ENCODE data around the gene LSM8.
"Not testable (repeated sequence)": the region's sequence is repeated elsewhere in the genome, so short reads cannot be mapped to it uniquely, and the experiment has no call there.

LSM8 gene

DNA sequence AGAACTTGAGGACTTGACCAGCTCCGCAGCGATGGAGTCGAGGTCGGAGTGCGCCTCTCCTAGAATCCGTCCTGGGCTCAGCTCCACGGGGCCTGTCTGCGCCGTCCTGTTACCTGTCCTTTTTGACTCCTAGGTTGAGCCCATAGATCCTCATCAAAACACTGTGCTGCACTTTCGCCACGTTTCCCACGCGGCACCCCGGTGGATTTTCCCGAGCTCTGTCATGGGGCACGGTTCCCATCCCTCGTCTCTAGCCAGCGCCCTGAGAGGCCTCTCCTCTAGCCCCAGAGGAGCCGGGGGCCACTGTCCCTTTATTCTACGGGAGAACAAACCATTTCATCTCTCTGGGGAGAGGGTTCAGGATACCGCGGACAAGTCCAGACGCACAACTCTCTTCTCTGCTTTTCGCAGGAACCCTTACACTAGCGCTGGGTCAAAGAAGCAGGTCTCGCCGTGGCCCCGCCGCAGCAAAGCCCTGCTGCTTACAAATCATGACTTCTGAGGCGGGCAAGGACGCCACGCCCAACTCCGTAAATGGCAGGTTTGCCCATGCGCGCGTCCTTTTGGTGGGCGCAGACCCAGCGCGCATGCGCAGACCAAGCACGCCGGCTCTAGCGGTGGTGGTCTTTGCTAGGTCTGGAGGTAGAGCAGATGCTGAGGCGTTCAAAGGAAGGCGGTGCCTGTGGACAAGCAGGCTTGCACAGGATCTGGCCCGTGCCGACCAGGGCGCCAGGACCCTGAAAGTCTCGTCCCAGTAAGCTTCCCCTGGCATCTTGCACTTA, 30.3 kb downstream of the LSM8 start:
- peak; percentile 77 to 80 for DNase-seq (ENCODE audit: low read depth in 2 of 2)

DNA sequence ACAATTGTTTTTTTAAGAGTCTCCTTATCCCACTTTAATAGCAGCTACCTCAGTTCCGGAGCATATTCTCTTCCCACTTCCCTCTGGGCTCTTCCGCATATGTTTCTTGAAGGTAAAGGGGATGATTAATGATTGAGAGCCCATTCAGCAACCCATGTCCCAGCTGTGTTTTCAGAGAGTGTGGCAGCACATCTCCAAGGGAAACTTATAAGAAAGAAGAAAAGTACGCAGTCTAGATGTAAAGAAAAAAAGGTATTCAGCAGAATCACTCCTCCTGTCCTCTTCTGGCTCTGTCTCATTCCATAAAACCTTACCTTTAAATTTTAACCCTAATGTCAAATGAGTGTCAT, 30.8 kb downstream of the LSM8 start:
- no peak for DNase-seq (ENCODE audit: low read depth in 2 of 2)

DNA sequence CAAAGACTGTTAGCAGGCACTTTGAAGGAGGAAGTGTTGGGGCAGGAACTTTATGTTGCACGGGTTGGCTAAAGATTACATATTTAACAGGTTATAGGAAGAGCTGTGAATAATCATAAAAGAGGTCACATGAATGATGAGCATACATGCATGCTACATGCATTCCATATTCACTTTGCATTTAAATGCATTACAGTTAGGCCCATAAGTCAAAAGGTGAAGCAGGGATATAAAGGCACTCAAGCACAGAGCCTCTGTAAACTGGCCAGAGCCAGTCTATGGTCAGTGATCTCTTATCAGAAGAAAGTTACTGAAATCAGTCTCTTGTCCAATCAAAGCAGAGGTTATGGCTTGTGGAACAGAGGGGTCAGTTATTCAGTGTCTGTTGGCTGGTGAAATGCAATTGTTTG, 33.3 kb downstream of the LSM8 start:
- DNase-seq (ENCODE audit: low read depth in 2 of 2), result no peak

DNA sequence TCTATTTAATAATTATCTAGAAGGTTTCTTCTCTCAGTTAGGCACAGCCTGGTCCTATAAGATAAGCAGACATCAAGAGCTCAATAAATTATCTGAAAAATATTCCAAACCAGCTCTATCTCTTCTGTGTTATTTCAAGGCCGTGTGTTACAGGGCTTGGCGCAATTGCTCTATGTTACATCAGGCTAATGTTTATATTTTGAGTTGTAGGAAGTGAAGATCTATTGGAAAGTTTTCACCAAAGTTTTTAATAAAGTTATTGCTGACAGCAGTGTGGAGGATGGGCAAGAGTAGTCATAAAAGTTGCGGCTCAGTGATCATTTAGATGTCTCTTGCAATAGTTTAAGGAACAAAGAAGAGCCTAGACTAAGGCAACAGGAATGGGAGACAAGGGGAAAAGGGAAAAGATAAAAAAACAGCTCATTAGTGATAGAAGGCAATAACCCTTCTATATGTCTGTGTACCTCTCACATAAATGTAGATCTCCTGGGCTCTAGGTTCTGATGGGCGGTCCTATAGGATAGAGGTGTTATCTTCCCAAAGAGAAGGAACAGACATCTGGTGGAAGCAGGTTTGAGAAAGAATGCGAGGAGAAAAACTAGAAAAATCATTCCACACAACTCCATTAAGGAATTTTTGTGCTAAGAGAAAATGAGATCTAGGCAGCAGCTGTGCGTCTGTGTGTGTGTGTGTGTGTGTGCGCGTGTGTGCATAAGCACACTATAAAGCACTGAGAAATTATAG, 34.6 kb downstream of the LSM8 start:
- no peak for DNase-seq (ENCODE audit: low read depth in 2 of 2)

DNA sequence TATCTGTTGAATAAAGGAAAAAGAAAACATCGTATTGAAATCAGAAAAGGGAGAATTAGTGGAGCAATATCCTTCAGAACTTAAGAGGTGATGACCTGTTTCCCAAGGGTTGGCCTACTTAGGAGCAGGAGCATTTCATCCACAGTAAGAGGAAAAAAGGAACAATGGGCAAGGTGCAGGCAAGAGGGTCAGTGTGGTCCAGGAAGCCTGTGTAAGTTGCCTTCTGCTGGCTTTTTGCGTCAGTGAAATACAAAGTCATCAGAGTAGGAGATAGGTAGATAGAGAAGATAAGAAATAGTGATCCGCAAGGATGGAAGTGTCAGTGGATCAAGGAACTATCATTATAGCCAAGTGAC, 35.2 kb downstream of the LSM8 start:
- no peak for DNase-seq (ENCODE audit: low read depth in 2 of 2)

DNA sequence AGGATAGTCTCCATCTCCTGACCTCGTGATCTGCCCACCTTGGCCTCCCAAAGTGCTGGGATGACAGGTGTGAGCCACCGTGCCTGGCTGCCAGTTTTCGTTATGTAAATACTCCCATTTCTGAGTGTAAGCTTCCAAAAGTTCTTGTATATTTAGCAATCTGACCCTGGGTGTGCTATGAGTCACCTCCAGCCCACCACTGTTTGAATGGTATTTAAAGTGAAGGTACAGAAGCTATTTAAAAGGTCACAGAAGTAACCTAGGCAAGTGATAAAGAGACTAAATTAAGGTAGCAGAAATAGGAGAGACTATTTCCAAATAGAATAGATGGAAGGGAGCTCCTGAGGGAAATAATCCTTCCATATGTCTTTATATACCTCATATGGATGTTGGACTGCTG, 36.6 kb downstream of the LSM8 start:
- no peak for DNase-seq (ENCODE audit: low read depth in 2 of 2)

DNA sequence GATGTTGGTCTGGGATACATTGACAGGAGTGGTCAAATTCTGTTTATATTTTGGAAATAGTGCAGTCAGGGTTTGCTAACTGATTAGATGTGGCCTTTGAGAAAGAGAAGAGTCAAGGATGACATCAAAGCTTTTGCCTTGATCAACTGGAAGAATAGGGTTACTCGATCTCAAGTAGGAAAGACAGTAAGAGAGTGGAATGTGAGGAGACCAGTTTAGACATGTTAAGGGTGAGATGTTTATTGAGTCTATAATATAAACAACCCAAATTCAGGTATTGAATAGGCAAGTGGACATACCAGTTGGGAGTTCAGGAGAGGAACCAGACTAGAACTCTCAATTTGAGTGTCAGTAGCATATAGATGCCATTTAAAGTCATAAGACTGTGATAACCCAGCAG, 38.6 kb downstream of the LSM8 start:
- DNase-seq (ENCODE audit: low read depth in 2 of 2), result no peak

DNA sequence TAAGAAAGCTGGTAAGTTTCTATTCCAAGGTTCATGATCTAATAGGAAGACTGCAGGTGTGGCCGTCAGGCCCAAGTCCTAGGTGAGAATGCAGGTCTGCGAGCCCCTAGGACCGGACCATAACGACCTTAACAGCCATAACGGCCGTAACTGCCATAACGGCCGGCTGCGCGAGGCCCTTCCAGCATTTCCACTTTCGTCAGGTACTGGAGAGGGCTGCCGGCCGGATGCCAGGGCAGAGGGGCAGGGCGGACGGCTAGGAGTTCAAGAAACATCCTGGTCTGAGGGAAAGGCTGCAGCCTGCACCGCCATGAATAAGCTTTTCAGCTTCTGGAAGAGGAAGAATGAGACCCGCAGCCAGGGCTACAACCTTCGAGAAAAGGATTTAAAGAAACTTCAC, 40.6 kb downstream of the LSM8 start, which contains the start of gene ANKRD7:
Gene ANKRD7 (plus strand): TSS at position 184 of the 400 bp plus-strand sequence. CDS start 127 bp downstream, at position 311.
- no peak for DNase-seq (ENCODE audit: low read depth in 2 of 2)

DNA sequence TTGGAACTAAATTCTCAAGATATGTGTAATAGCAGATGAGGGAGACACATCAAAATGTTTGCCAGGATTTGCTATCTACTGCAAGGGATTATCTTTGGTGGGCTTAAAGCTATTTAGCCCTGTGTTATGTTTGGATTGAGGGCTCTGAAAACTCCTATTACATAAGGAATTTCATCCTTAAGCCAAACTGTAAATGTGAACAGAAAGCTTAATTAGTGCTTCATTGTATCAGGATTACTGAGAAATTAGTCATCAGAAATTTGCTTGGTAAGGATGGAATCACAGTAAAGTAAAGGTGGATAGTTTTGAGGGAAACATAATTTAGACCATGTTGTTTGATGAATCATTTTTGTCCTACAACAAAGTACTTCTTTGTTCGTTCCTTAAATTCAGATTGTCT, 48.9 kb downstream of the LSM8 start:
- DNase-seq (ENCODE audit: low read depth in 2 of 2), result no peak

DNA sequence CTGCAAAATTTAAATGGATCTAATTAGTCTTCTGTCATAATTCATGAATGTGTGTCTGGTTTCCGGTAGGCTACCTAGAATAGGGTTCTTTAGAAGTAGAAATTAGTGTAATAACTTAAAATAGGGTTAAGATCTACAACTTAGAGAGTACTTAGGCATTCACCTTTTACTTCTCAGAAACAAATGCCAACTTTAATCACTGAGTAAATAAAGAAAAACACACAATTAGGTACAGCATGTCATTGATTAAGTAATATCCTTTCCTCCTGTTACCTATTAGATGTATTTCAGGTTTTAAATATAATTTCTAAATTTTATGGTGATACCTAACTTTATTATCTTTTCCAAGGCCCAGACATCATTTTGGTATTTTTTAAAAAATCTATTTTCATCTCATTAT, 49.8 kb downstream of the LSM8 start:
- no peak for DNase-seq (ENCODE audit: low read depth in 2 of 2)

DNA sequence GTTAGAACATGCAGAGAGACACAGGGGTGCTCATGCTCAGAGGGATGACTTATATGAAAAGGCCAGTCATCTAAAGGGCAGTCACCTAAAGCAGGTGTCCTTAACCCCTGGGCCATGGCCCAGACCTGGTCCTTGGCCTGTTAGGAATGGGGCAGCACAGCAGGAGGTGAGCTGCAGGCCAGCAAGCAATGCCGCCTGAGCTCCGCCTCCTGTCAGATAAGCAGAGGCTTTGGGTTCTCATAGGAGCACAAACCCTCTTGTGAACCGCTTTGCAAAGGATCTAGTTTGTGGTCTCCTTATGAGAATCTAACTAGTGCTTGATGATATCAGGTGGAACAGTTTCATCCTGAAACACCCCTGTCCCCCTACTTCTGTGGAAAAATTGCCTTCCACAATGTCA, 55.0 kb downstream of the LSM8 start:
- DNase-seq (ENCODE audit: low read depth in 2 of 2), result no peak

DNA sequence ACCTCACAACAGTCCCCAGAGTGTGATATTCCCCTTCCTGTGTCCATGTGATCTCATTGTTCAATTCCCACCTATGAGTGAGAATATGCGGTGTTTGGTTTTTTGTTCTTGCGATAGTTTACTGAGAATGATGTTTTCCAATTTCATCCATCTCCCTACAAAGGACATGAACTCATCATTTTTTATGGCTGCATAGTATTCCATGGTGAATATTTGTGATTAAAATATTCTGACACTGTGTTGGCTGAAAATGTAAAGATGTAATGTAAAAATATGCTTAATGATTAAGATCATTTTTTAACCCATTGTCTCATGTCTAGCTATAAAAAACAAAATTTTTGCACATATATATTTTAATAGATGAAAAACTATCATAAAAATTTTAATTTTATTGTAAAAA, 56.4 kb downstream of the LSM8 start:
- DNase-seq (ENCODE audit: low read depth in 2 of 2), result not testable (repeated sequence)
